ENCODE measurements around the gene IL12RB2.

- TF ChIP-seq CTCF (IDR thresholded peaks at IDR 0.05) (no peak), POLR2A (IDR thresholded peaks at IDR 0.05) (no peak)
Observed at GRCh38 chr1:67294836-67295617, 12.6 kb upstream of the IL12RB2 start.

All from tibial nerve (tissue), 3 donors.